NOMO-1 treated with DMSO at 0.1 percent for 48 hours (cell line): ENCODE results near the gene IL15.
"Not testable (repeated sequence)": the region's sequence is repeated elsewhere in the genome, so short reads cannot be mapped to it uniquely, and the experiment has no call there.

Experiments used
- DNase-seq: peaks from one replicate; lab custom pipeline; 2025; ENCODE audit not compliant: unreplicated experiment; lab: John Stamatoyannopoulos, UW

Gene IL15

GRCh38 chr4:141645611-141646340 lies 9.4 kb downstream of the IL15 start:
- no peak for DNase-seq

GRCh38 chr4:141646969-141647368 lies 10.6 kb downstream of the IL15 start:
- no peak for DNase-seq

- DNase-seq = no peak
Observed at GRCh38 chr4:141647966-141648365, 11.6 kb downstream of the IL15 start.

- DNase-seq = no peak
Observed at GRCh38 chr4:141652161-141652778, 15.9 kb downstream of the IL15 start.

GRCh38 chr4:141654098-141654497 lies 17.7 kb downstream of the IL15 start:
- no peak for DNase-seq

GRCh38 chr4:141656031-141656430 lies 19.6 kb downstream of the IL15 start:
- no peak for DNase-seq

- DNase-seq = no peak
Observed at GRCh38 chr4:141657550-141658250, 21.3 kb downstream of the IL15 start.

- DNase-seq = no peak
Observed at GRCh38 chr4:141658309-141658708, 21.9 kb downstream of the IL15 start.

GRCh38 chr4:141659539-141659938 lies 23.2 kb downstream of the IL15 start:
- no peak for DNase-seq

GRCh38 chr4:141660880-141661279 lies 24.5 kb downstream of the IL15 start:
- DNase-seq = no peak

GRCh38 chr4:141668200-141668910 lies 32.0 kb downstream of the IL15 start:
- DNase-seq = no peak

- DNase-seq = no peak
Observed at GRCh38 chr4:141669501-141669900, 33.1 kb downstream of the IL15 start.

- DNase-seq = no peak
Observed at GRCh38 chr4:141675384-141675783, 39.0 kb downstream of the IL15 start.

- DNase-seq = no peak
Observed at GRCh38 chr4:141676087-141676670, 39.8 kb downstream of the IL15 start.

- DNase-seq = no peak
Observed at GRCh38 chr4:141680060-141680459, 43.7 kb downstream of the IL15 start.

- no peak for DNase-seq
Observed at GRCh38 chr4:141684785-141685184, 48.4 kb downstream of the IL15 start.

GRCh38 chr4:141686146-141686775 lies 49.9 kb downstream of the IL15 start:
- no peak for DNase-seq

- no peak for DNase-seq
Observed at GRCh38 chr4:141686879-141687278, 50.5 kb downstream of the IL15 start.

- DNase-seq = not testable (repeated sequence)
Observed at GRCh38 chr4:141689726-141690296, 53.4 kb downstream of the IL15 start.

GRCh38 chr4:141691247-141691646 lies 54.9 kb downstream of the IL15 start:
- DNase-seq = not testable (repeated sequence)
